DND-41 (cell line): ENCODE measurements around the gene CELA2A.
"Not testable (repeated sequence)": the region's sequence is repeated elsewhere in the genome, so short reads cannot be mapped to it uniquely, and the experiment has no call there.

Source experiments
- CTCF ChIP-seq: IDR thresholded peaks from 2 replicates; pipeline ENCODE4 v1.5.1; 2012; ENCODE audit warnings: borderline replicate concordance, low read length, moderate library complexity, mild to moderate bottlenecking; ENCODE audit not compliant: poor library complexity, severe bottlenecking; ENCODE audit errors: extremely low read depth
- EZH2 ChIP-seq: IDR thresholded peaks from 3 replicates; pipeline ENCODE4 v1.6.1; 2012; ENCODE audit warnings: borderline replicate concordance, low read depth, mild to moderate bottlenecking, moderate library complexity, low read length, inconsistent platforms; ENCODE audit not compliant: severe bottlenecking

GRCh38 chr1:15482983-15483543, 26.5 kb downstream of the CELA2A start:
- not testable (repeated sequence) for TF ChIP-seq CTCF, EZH2
